CD4-positive, alpha-beta T cell (primary cell): ENCODE measurements around the gene GSTM1. TPM values are rescaled to one million over a fixed set of nuclear protein-coding genes. Genes with fewer than 3 reads are reported as not detected.

ENCODE experiments used
- ATAC-seq: fragments of 200-7000 bp; cut with Tn5 transposase; one replicate; pipeline ENCODE4 v1.10.0; 2022; ENCODE audit warnings: mild to moderate bottlenecking; ENCODE audit not compliant: poor library complexity
- CTCF ChIA-PET: fragments of 350-600 bp; sonication (Branson Sonifier 250); formaldehyde crosslinking; loops from one replicate; lab custom pipeline; 2021; ENCODE audit warnings: antibody characterized with exemption, inconsistent platforms; lab: Charles Lee
- POLR2A ChIA-PET: fragments of 350-600 bp; sonication (Branson Sonifier 250); formaldehyde crosslinking; loops from one replicate; lab custom pipeline; 2021; ENCODE audit warnings: antibody characterized with exemption, inconsistent platforms; lab: Charles Lee
- DNase-seq, 14 experiments: peaks; one replicate each; pipeline ENCODE4 v3.0.0-alpha.2; 2013 to 2020; ENCODE audit warnings: mixed read lengths in 2 of 14
- H3K27ac ChIP-seq, 2 donors: one replicate each; pipeline versions ENCODE4 v1.5.1 to v1.7.0; 2013; ENCODE audit warnings: low read length in 2 of 2, low read depth in 1 of 2, mild to moderate bottlenecking in 1 of 2
- H3K27me3 ChIP-seq, 2 experiments: 1 replicate in 1 of 2; 2 replicates in 1 of 2; pipeline versions ENCODE4 v1.6.1 to v1.7.0; 2013; ENCODE audit warnings: low read length in 2 of 2, control low read depth in 1 of 2, mild to moderate bottlenecking in 1 of 2, moderate library complexity in 1 of 2; ENCODE audit not compliant: insufficient read depth in 2 of 2, control insufficient read depth in 1 of 2
- H3K36me3 ChIP-seq: one replicate; pipeline ENCODE4 v1.6.1; 2013; ENCODE audit warnings: low read length, control low read depth; ENCODE audit not compliant: insufficient read depth
- H3K4me1 ChIP-seq: one replicate; pipeline ENCODE4 v1.6.1; 2013; ENCODE audit warnings: low read length, control low read depth; ENCODE audit not compliant: insufficient read depth
- H3K4me3 ChIP-seq: one replicate; pipeline ENCODE4 v1.5.1; 2013; ENCODE audit warnings: mild to moderate bottlenecking, low read length, moderate library complexity
- H3K9me3 ChIP-seq, 2 experiments: 1 replicate in 1 of 2; 2 replicates in 1 of 2; pipeline versions ENCODE4 v1.6.1 to v1.7.0; 2013; ENCODE audit warnings: low read length in 2 of 2, mild to moderate bottlenecking in 2 of 2, control low read depth in 1 of 2, moderate library complexity in 1 of 2; ENCODE audit not compliant: control insufficient read depth in 1 of 2, insufficient read depth in 1 of 2
- H3K27ac Mint-ChIP-seq: one replicate; pipeline ENCODE4 v1.8.0; 2020; ENCODE audit warnings: mixed read lengths
- H3K27me3 Mint-ChIP-seq: one replicate; pipeline ENCODE4 v1.8.0; 2021; ENCODE audit warnings: mixed read lengths
- H3K36me3 Mint-ChIP-seq: one replicate; pipeline ENCODE4 v1.8.0; 2021; ENCODE audit warnings: low read depth, mixed read lengths
- H3K4me1 Mint-ChIP-seq: one replicate; pipeline ENCODE4 v1.8.0; 2021; ENCODE audit warnings: low read depth, mixed read lengths
- H3K4me3 Mint-ChIP-seq: one replicate; pipeline ENCODE4 v1.8.0; 2020; ENCODE audit warnings: mild to moderate bottlenecking, mixed read lengths
- H3K9me3 Mint-ChIP-seq: one replicate; pipeline ENCODE4 v1.8.0; 2020; ENCODE audit warnings: mixed read lengths
- intact Hi-C, 2 experiments: fragments of 100-400 bp; cut with DNase I in 1 of 2; cut with micrococcal nuclease in 1 of 2; formaldehyde crosslinking; loops; one replicate each; pipeline versions ENCODE4 v1.15.1 to v1.9.0; 2023 to 2025; cut with DNase I, micrococcal nuclease
- total RNA-seq, 174 experiments: library from RNA in 2 of 174; stranded (reverse) in 2 of 174; gene quantifications; one replicate each; pipeline ENCODE4 v1.2.3 and lab custom pipeline; 2021 to 2026
- TF ChIP-seq, protein P1 (sequence below): fragments of 200-600 bp; IDR thresholded peaks from one replicate; pipeline ENCODE4 v1.8.0; 2022; ENCODE audit warnings: antibody characterized with exemption, mild to moderate bottlenecking

Gene GSTM1
- total RNA-seq, 2 experiments from 2014 or later: 31.9 to 36.2 TPM

GRCh38 chr1:109649491-109649914 lies 38.1 kb upstream of the GSTM1 start:
- no peaks in the 10 kb centered on the region for H3K36me3 ChIP-seq
- H3K4me1 Mint-ChIP-seq: peaks cover 4% of the 10 kb centered on the region
- no peaks in the 10 kb centered on the region for H3K27me3 ChIP-seq
- TF ChIP-seq, protein P1, sequence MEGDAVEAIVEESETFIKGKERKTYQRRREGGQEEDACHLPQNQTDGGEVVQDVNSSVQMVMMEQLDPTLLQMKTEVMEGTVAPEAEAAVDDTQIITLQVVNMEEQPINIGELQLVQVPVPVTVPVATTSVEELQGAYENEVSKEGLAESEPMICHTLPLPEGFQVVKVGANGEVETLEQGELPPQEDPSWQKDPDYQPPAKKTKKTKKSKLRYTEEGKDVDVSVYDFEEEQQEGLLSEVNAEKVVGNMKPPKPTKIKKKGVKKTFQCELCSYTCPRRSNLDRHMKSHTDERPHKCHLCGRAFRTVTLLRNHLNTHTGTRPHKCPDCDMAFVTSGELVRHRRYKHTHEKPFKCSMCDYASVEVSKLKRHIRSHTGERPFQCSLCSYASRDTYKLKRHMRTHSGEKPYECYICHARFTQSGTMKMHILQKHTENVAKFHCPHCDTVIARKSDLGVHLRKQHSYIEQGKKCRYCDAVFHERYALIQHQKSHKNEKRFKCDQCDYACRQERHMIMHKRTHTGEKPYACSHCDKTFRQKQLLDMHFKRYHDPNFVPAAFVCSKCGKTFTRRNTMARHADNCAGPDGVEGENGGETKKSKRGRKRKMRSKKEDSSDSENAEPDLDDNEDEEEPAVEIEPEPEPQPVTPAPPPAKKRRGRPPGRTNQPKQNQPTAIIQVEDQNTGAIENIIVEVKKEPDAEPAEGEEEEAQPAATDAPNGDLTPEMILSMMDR: no peak
- CTCF ChIA-PET: interaction anchor here (0.6 to 5.4 kb wide), 6 partner anchors 9 to 386 kb away, joined by 3 to 38 read pairs (median 4); partner anchors contain the start of genes AHCYL1 and GNAI3
- H3K9me3 Mint-ChIP-seq: no peaks in the 10 kb centered on the region
- intact Hi-C loops: no loop called here
- DNase-seq (peak in 2 of 14 experiments; percentile 7 to 24), ATAC-seq (no peak)
- H3K27ac Mint-ChIP-seq: no peak overlapping the region
- H3K36me3 Mint-ChIP-seq: no peaks in the 10 kb centered on the region
- no peak overlapping the region for H3K4me3 Mint-ChIP-seq
- H3K4me3 ChIP-seq: no peak overlapping the region
- no peak overlapping the region for H3K27ac ChIP-seq
- POLR2A ChIA-PET: interaction anchor here (1.4 to 2.2 kb wide), 3 partner anchors 10 to 335 kb away, joined by 4 to 8 read pairs (median 6); partner anchors contain the start of genes AHCYL1 and GNAI3
- H3K27me3 Mint-ChIP-seq: no peaks in the 10 kb centered on the region
- H3K9me3 ChIP-seq: no peaks in the 10 kb centered on the region
- H3K4me1 ChIP-seq: no peaks in the 10 kb centered on the region

DNA sequence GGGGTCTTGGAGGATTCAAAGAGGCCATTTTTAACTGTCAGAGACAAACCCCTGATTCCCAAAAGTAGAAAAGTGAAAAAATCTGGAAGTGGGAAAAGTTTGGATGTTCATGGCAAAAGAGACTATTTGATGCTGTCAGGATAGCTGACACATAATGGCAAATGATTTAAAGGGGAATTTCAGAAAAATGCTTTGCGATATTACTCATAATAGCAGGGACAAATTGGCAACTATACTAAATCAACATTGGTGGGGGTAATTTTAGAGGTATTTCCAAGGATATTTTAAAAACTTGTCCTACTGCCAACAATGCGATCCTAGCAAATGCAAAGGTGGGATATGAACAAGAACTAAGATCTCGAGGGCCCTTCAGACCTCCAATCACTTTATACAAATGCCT lies 37.0 kb upstream of the GSTM1 start:
- H3K9me3 Mint-ChIP-seq: no peaks in the 10 kb centered on the region
- TF ChIP-seq, protein P1: no peak
- no peak overlapping the region for H3K4me3 Mint-ChIP-seq
- no peaks in the 10 kb centered on the region for H3K27me3 Mint-ChIP-seq
- Histone ChIP-seq H3K4me1 (peaks cover 5% of the 10 kb centered on the region), H3K27ac (no peak overlapping the region), H3K27me3 (no peaks in the 10 kb centered on the region), H3K36me3 (no peaks in the 10 kb centered on the region), H3K9me3 (no peaks in the 10 kb centered on the region), H3K4me3 (no peak overlapping the region)
- POLR2A ChIA-PET: interaction anchor here (1.0 to 2.2 kb wide), 3 partner anchors 11 to 334 kb away, joined by 5 to 8 read pairs (median 6); partner anchors contain the start of genes AHCYL1 and GNAI3
- intact Hi-C loops: no loop called here
- no peak for ATAC-seq
- no peak for DNase-seq
- CTCF ChIA-PET: interaction anchor here (1.2 to 5.4 kb wide), 4 partner anchors 10 to 334 kb away, joined by 3 to 38 read pairs (median 6); partner anchors contain the start of gene AHCYL1
- H3K36me3 Mint-ChIP-seq: peaks cover 2% of the 10 kb centered on the region
- peaks cover 15% of the 10 kb centered on the region for H3K4me1 Mint-ChIP-seq
- H3K27ac Mint-ChIP-seq: no peak overlapping the region

GRCh38 chr1:109652402-109652801 lies 35.2 kb upstream of the GSTM1 start:
- H3K9me3 Mint-ChIP-seq: no peaks in the 10 kb centered on the region
- Histone ChIP-seq H3K27ac (no peak overlapping the region), H3K36me3 (no peaks in the 10 kb centered on the region), H3K9me3 (no peaks in the 10 kb centered on the region), H3K4me3 (no peak overlapping the region), H3K27me3 (no peaks in the 10 kb centered on the region), H3K4me1 (peaks cover 16% of the 10 kb centered on the region)
- no peak overlapping the region for H3K27ac Mint-ChIP-seq
- intact Hi-C loops: no loop called here
- H3K27me3 Mint-ChIP-seq: no peaks in the 10 kb centered on the region
- H3K4me3 Mint-ChIP-seq: no peak overlapping the region
- ATAC-seq: no peak
- TF ChIP-seq, protein P1: no peak
- CTCF ChIA-PET: interaction anchor here (1.2 to 5.4 kb wide), 3 partner anchors 12 to 125 kb away, joined by 3 to 38 read pairs (median 3); no protein-coding TSS in a partner anchor
- POLR2A ChIA-PET: interaction anchor here (1.1 kb wide), 1 partner anchor 104 kb away, joined by 3 read pairs; the partner anchor contains the start of gene GNAI3
- DNase-seq: no peak
- H3K36me3 Mint-ChIP-seq: peaks cover 10% of the 10 kb centered on the region
- H3K4me1 Mint-ChIP-seq: peaks cover 30% of the 10 kb centered on the region
